Type B pancreatic cell (in vitro differentiated cells): ENCODE data around the gene ATP6V1F. TPM values are rescaled to one million over a fixed set of nuclear protein-coding genes. Genes with fewer than 3 reads are reported as not detected.

Source experiments
- DNase-seq: peaks from one replicate; pipeline ENCODE4 v3.0.0; 2021; ENCODE audit warnings: mixed read lengths; ENCODE audit not compliant: unreplicated experiment; ENCODE audit errors: extremely low spot score
- H3K27ac Mint-ChIP-seq: 2 replicates; pipeline ENCODE4 v1.8.0; 2021; ENCODE audit warnings: mild to moderate bottlenecking, mixed read lengths
- H3K27me3 Mint-ChIP-seq: 2 replicates; pipeline ENCODE4 v1.8.0; 2021; ENCODE audit warnings: mixed read lengths
- H3K36me3 Mint-ChIP-seq: 2 replicates; pipeline ENCODE4 v1.8.0; 2021; ENCODE audit warnings: mixed read lengths
- H3K4me1 Mint-ChIP-seq: one replicate; pipeline ENCODE4 v1.8.0; 2021; ENCODE audit warnings: mixed read lengths; ENCODE audit not compliant: unreplicated experiment
- H3K4me3 Mint-ChIP-seq: 2 replicates; pipeline ENCODE4 v1.8.0; 2021; ENCODE audit warnings: mild to moderate bottlenecking, mixed read lengths
- H3K9me3 Mint-ChIP-seq: 2 replicates; pipeline ENCODE4 v1.8.0; 2021; ENCODE audit warnings: mixed read lengths
- CTCF ChIP-seq: fragments of 200-600 bp; sonication (generic); conservative IDR thresholded peaks from 2 replicates; pipeline ENCODE4 v1.5.0; 2021; ENCODE audit warnings: antibody characterized with exemption, mild to moderate bottlenecking
- total RNA-seq: library from RNA; stranded (reverse); gene quantifications from 2 replicates; pipeline ENCODE4 v1.2.1, GENCODE V29; 2021; ENCODE audit warnings: low replicate concordance

Gene ATP6V1F
- total RNA-seq, 1 donor from 2014 or later = 144 TPM

GRCh38 chr7:128854396-128854795 is 8.3 kb upstream of the ATP6V1F start:
- Mint-ChIP-seq H3K4me3 (no peak overlapping the region), H3K27me3 (no peaks in the 10 kb centered on the region), H3K4me1 (no peaks in the 10 kb centered on the region), H3K27ac (no peak overlapping the region), H3K9me3 (no peaks in the 10 kb centered on the region), H3K36me3 (no peaks in the 10 kb centered on the region)
- DNase-seq = no peak
- TF ChIP-seq CTCF = no peak

GRCh38 chr7:128855559-128855958 is 7.1 kb upstream of the ATP6V1F start:
- peaks cover 2% of the 10 kb centered on the region for H3K4me1 Mint-ChIP-seq
- no peaks in the 10 kb centered on the region for H3K36me3 Mint-ChIP-seq
- H3K9me3 Mint-ChIP-seq = no peaks in the 10 kb centered on the region
- H3K27me3 Mint-ChIP-seq = no peaks in the 10 kb centered on the region
- TF ChIP-seq CTCF = no peak
- no peak overlapping the region for H3K4me3 Mint-ChIP-seq
- no peak for DNase-seq
- no peak overlapping the region for H3K27ac Mint-ChIP-seq

- Mint-ChIP-seq H3K9me3 (no peaks in the 10 kb centered on the region), H3K27ac (no peak overlapping the region), H3K4me1 (peaks cover 8% of the 10 kb centered on the region), H3K36me3 (no peaks in the 10 kb centered on the region), H3K4me3 (no peak overlapping the region), H3K27me3 (no peaks in the 10 kb centered on the region)
- no peak for DNase-seq
- TF ChIP-seq CTCF = no peak
These were observed 6.5 kb upstream of the ATP6V1F start for GRCh38 chr7:128856001-128856718.

- H3K27ac Mint-ChIP-seq = no peak overlapping the region
- H3K4me1 Mint-ChIP-seq = peaks cover 15% of the 10 kb centered on the region
- H3K27me3 Mint-ChIP-seq = no peaks in the 10 kb centered on the region
- H3K4me3 Mint-ChIP-seq = no peak overlapping the region
- no peaks in the 10 kb centered on the region for H3K9me3 Mint-ChIP-seq
- TF ChIP-seq CTCF = no peak
- DNase-seq = no peak
- no peaks in the 10 kb centered on the region for H3K36me3 Mint-ChIP-seq
These were observed 4.0 kb upstream of the ATP6V1F start for GRCh38 chr7:128858380-128859231.

GRCh38 chr7:128859232-128860157 is 3.2 kb upstream of the ATP6V1F start:
- Mint-ChIP-seq H3K4me3 (no peak overlapping the region), H3K9me3 (no peaks in the 10 kb centered on the region), H3K27me3 (no peaks in the 10 kb centered on the region), H3K36me3 (no peaks in the 10 kb centered on the region), H3K4me1 (peaks cover 19% of the 10 kb centered on the region), H3K27ac (no peak overlapping the region)
- TF ChIP-seq CTCF = no peak
- no peak for DNase-seq
